Hematopoietic multipotent progenitor cell (in vitro differentiated cells): ENCODE data around the gene SLC35A5. TPM values are rescaled to one million over a fixed set of nuclear protein-coding genes. Genes with fewer than 3 reads are reported as not detected.

Experiments
- DNase-seq, 3 donors: peaks; one replicate each; pipeline ENCODE4 v3.0.0-alpha.2; 2011 to 2015; ENCODE audit warnings: low read depth in 2 of 3, low spot score in 2 of 3
- total RNA-seq: library from RNA; depleted of rRNA; stranded (reverse); fragments of >200 nt; gene quantifications from one replicate; pipeline ENCODE4 v1.2.3, GENCODE V29; 2012

SLC35A5 gene
- total RNA-seq, 1 donor = 18.6 TPM

GRCh38 chr3:112569265-112569664 is 7.4 kb downstream of the SLC35A5 start:
- DNase-seq = peak in 1 of 3 donors; percentile 22

DNA sequence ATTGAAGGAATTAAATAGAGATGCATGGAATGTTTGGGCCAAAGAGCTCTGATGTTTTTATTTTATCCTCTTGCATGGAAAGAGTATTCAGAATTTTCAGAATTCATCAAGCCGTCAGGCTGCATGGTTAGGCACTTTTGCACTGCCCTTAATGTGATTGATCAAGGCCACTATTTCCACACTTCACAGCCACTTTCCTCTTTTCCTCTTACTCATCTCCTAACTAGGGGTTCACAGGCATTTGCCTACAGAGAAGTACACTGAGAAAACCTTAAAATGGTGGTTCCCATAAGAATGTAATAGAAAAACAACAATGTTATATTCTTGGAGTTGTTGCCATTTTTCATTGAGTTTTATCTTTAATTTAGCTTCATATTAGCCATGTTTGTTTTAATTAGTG is 10.9 kb downstream of the SLC35A5 start:
- no peak for DNase-seq

DNA sequence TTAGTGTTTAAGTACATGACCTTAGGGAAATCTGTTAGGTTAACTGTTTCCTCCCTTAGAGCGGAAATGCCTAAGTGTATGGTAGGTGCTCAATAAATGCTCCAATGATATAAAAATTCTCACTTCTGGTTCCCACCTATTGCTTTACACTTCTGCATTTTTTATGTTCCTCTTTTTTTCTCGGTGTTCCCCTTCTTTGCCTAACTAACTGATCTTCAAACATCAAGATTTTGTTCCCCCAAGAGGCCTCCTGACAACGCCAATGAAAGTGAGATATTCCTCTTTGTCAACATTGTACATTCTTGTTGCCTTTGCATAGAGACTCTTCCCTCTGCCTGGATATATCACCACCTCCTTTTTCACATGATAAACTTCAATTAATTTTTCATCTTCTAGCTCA is 17.4 kb downstream of the SLC35A5 start:
- peak in 1 of 3 donors; percentile 77 for DNase-seq

GRCh38 chr3:112579697-112580096 is 17.9 kb downstream of the SLC35A5 start:
- peak in 1 of 3 donors; percentile 33 for DNase-seq

DNA sequence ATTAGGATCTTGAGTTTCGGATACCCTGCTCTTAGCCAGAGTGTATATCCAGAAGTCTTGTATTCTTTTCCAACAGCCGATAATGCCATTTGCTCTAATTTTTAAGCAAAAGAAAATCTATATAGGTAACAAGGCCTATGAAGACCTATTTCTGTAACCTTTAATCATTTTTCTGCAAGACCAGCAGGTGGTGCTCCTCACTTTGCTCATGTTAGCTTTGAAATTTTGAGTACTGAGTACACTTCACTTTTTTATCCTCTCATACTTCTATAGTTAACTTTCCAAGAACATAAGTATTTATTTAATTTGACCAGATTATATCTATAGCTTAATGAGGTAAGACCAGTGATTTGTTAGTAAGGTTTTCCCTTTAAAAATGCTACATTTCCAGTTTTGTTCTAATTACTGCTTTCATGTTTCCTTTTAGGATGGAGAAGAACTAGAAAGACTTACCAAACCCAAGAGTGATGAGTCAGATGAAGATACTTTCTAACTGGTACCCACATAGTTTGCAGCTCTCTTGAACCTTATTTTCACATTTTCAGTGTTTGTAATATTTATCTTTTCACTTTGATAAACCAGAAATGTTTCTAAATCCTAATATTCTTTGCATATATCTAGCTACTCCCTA is 20.5 kb downstream of the SLC35A5 start:
- DNase-seq = peak in 1 of 3 donors; percentile 60

DNA sequence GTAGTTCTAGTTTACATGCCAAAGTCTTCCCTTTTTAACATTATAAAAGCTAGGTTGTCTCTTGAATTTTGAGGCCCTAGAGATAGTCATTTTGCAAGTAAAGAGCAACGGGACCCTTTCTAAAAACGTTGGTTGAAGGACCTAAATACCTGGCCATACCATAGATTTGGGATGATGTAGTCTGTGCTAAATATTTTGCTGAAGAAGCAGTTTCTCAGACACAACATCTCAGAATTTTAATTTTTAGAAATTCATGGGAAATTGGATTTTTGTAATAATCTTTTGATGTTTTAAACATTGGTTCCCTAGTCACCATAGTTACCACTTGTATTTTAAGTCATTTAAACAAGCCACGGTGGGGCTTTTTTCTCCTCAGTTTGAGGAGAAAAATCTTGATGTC is 21.3 kb downstream of the SLC35A5 start:
- DNase-seq = no peak

- DNase-seq = no peak
Observed at GRCh38 chr3:112585782-112586181, 23.9 kb downstream of the SLC35A5 start.

DNA sequence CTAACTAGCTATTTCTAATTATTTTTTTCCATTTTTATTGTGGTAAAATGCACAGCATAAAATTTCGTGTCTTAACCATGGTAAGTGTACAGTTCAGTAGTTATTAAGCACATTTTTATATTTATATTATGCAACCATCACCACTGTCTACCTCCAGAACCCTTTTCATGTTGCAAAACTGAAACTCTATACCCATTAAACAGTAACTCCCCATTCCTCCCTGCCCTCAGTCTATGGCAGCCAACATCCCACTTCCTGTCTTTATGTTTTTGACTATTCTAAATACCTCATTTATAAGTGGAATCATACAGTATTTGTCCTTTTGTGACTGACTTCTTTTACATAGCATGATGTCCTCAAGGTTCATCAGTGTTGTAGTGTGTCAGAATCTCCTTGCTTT is 25.5 kb downstream of the SLC35A5 start:
- DNase-seq = no peak

DNA sequence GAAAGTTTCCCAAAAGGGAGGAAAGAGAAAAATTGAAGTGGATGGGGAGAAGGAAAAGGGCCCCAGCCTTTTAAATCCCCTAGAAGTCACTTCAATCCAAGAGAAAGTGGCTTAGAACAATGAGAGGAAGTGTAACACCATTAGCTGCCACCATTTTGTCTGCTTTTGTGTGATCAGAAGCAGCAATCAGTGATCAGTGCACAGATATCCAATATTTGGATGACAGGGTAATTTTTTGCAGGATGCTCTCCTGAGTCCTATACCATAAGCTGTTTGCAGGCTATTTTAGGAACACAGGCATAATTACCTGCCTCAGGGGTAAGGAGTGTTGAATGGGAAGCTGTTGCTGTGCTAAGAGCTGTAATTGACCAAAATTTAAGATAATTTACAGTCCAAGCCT is 31.4 kb downstream of the SLC35A5 start:
- DNase-seq = no peak

DNA sequence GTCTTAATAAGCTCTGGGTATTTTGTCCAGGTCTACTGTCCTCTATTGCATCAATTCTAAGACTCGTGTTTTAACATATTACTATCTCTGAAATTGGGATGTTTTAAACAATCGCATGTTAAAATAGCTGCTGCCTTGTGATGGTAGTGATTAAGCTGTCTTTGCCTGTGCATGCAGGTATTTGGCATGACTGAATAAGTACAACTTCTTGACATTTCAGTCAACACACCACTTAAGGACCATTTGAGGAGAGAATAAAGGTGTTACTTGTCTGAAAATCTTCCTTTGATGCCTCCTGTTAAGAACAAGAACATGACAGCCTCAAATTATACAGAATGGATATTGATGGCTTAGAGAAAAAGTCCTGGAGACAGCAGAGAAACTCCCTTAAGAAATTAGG is 33.0 kb downstream of the SLC35A5 start:
- DNase-seq = no peak

DNA sequence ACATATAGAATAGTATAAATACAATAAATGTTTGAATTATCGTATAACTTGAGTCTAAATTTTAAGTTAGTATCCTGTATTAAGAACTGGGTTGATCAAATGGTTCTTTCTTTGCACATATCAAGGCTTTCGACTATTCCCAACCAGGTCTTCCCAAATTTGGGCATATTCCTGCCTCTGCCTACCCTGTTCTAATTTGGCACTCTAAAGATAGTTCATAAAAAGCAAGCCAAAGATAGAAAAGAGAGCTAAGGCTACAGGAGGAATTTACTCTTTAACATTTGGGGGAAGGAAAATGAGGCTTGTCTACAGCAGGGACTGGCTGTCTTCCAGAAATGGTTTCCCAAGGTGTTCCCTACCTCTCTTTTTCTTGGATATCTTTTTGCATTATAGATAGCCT is 36.1 kb downstream of the SLC35A5 start:
- no peak for DNase-seq

DNA sequence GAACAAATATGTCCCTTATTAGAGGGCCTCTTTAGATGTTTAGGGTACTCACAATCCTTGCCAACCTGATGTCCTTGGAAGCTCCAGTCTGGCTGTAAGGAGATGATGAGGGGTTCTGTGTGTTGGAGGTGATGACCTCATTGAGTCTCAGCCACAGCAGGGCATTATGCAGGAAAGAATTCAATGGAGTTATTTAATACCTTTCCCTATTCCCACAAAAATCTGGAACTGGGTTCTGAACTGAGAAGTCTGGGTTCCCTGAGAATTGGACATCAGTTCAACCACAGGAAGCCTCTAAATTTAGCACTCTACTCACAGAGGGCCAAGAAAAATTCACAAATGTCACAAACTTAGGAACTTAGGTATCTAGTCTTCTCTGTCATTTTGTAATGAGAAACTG is 36.9 kb downstream of the SLC35A5 start:
- DNase-seq = no peak

DNA sequence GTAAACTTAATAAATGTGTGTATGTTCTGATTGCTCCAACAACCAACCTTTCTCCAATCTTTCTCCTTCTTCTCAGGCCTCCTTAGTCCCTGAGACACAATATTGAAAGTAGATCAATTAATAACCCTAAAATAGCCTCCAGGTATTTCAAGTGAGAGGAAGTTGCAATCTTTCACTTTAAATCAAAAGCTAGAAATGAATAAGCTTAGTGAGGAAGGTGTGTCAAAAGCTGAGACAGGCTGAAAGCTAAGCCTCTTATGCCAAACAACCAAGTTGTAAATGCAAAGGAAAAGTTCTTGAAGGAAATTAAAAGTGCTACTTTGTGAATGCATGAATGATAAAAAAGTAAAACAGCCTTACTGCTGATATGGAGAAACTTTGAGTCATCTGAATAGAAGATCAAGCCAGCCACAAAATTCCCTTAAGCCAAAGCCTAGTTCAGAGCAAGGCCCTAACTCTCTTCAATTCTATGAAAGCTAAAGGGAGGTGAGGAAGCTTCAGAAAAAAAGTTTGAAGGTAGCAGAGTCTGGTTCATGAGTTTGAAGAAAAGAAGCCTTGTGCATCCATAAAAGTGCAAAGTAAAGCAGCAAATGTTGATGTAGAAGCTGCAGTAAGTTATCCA is 40.5 kb downstream of the SLC35A5 start:
- no peak for DNase-seq

- DNase-seq = peak in 2 of 3 donors; percentile 18 to 43
Observed at GRCh38 chr3:112604536-112604935, 42.7 kb downstream of the SLC35A5 start.

DNA sequence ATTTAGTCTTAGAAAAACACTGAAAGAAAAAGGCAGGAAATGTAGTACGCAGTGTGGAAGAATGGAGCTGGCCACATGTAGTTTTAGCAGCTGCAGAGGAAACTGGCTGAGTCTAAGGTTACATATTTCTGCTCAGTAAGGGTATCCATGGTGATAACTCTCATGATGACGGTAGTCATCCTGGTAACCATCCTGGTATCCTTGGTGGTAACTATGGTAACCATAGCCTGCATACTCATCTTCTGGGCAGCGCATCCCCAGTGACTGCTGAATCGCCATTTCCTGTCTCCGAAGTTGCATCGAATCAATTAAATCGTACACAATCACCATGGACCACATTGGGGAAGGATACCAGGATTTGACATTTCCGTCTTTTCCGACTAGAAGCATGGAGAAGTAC is 43.4 kb downstream of the SLC35A5 start:
- peak in 2 of 3 donors; percentile 34 to 76 for DNase-seq

GRCh38 chr3:112606098-112606497 is 44.3 kb downstream of the SLC35A5 start:
- DNase-seq = no peak

- no peak for DNase-seq
Observed at GRCh38 chr3:112607863-112608262, 46.0 kb downstream of the SLC35A5 start.

DNA sequence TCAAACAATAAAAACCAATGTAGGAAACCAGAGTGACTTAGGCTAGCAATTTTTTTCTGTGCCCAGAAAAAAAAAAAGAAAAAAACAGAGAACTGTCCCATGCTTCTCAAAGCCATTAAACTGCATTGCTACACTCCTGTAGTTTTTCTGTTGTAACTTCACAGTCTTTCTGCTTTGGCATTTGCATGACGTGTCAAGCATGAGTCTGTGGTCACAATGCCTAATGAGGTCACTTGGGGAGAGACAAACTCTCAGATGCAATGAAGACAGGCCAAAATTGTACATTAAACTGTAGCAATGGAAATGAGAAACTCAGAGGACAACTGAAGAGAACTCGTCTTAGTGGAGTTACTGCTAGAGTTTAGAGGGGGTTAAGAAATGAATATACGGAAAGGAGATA is 48.3 kb downstream of the SLC35A5 start:
- no peak for DNase-seq

- peak in 1 of 3 donors; percentile 41 for DNase-seq
Observed at GRCh38 chr3:112611752-112612515, 50.1 kb downstream of the SLC35A5 start.

DNA sequence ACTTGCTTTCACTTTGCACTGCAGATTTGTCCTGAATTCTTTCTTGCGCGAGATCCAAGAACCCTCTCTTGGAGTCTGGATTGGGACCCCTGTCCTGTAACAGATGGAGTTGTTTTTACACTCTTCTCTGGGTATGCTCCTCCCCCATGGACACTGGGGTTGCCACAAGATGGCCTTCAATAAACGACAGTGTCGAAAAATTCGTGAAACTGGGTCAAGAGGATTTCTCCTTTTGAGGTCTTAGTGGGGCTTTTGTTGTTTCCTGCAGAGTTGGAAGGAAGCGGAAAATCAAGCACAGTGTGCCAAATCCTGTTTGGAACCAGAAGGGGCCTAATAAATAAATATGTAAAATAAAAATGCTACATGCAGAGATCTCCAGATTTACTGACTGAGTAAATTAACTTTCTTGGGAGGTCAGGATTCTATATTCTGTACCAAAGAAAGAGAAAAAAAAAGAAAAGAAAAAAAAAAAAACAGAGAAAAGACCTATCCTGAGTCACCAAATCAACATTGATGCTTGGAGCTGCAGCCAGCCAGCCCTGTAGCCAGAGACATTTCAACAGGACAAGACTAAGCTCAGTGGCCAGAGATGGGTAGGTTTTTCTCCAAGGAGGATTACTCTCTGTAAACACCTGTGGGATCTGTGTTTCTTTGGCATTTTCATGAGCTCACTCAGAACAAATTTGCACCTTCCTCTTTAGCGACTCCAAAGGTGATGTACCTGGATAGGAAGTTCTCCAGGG is 54.3 kb downstream of the SLC35A5 start:
- no peak for DNase-seq

GRCh38 chr3:112617285-112617684 is 55.4 kb downstream of the SLC35A5 start:
- no peak for DNase-seq
